Measurements from ENCODE around the gene PHIP.

- no peak for TF ChIP-seq POLR2AphosphoS5 (IDR thresholded peaks at IDR 0.05)
- TF ChIP-seq CTCF (IDR thresholded peaks at IDR 0.05) = no peak
- no peak for TF ChIP-seq POLR2A (IDR thresholded peaks at IDR 0.05)
- no peak for TF ChIP-seq EP300 (IDR thresholded peaks at IDR 0.05)
These were observed 160.3 kb downstream of the PHIP start for GRCh38 chr6:78917788-78918187.
